H1 (cell line): Measurements from ENCODE around the gene SCAI. TPM values are rescaled to one million over a fixed set of nuclear protein-coding genes. Genes with fewer than 3 reads are reported as not detected.

Experiments
- CTCF ChIA-PET: fragments of 300-600 bp; sonication (Branson Sonifier 250); formaldehyde crosslinking; loops from one replicate; lab custom pipeline; 2021; ENCODE audit not compliant: partially characterized antibody; lab: Charles Lee
- POLR2A ChIA-PET: fragments of 300-600 bp; sonication (Branson Sonifier 250); formaldehyde crosslinking; loops from one replicate; lab custom pipeline; 2021; ENCODE audit warnings: inconsistent platforms; ENCODE audit not compliant: partially characterized antibody; lab: Charles Lee
- DNase-seq, 2 experiments: peaks; one replicate each; pipeline versions ENCODE4 v3.0.0 to v3.0.0-alpha.2; 2010 to 2022; ENCODE audit warnings: low spot score in 2 of 2, low read depth in 1 of 2, mixed read lengths in 1 of 2
- FAIRE-seq: peaks from 2 replicates; lab custom pipeline; 2011; peaks lifted over from hg19 to GRCh38; lab: Jason Lieb, UNC
- H2AFZ ChIP-seq: 2 replicates; pipeline ENCODE4 v1.8.1; 2012; ENCODE audit warnings: low read length, inconsistent platforms
- H2AK5ac ChIP-seq: 2 replicates; pipeline ENCODE4 v1.6.1; 2013; ENCODE audit warnings: low read depth, low read length
- H2BK120ac ChIP-seq: replicated peaks from 2 replicates; pipeline ENCODE3; 2013; ENCODE audit warnings: low read depth, low read length, inconsistent platforms
- H2BK12ac ChIP-seq: 2 replicates; pipeline ENCODE4 v1.6.1; 2013; ENCODE audit warnings: low read depth, low read length
- H2BK15ac ChIP-seq: 2 replicates; pipeline ENCODE4 v1.6.1; 2013; ENCODE audit warnings: low read length
- H2BK20ac ChIP-seq: 2 replicates; pipeline ENCODE4 v1.6.1; 2013; ENCODE audit warnings: low read length
- H2BK5ac ChIP-seq: 2 replicates; pipeline ENCODE4 v1.6.1; 2013; ENCODE audit warnings: low read depth, low read length
- H3K14ac ChIP-seq: 2 replicates; pipeline ENCODE4 v1.6.1; 2013; ENCODE audit warnings: inconsistent platforms; ENCODE audit not compliant: insufficient read length
- H3K18ac ChIP-seq: 2 replicates; pipeline ENCODE4 v1.6.1; 2013; ENCODE audit warnings: low read length; ENCODE audit errors: extremely low read depth
- H3K23ac ChIP-seq: 2 replicates; pipeline ENCODE4 v1.6.1; 2013; ENCODE audit warnings: inconsistent platforms; ENCODE audit not compliant: insufficient read length
- H3K23me2 ChIP-seq: 2 replicates; pipeline ENCODE4 v1.6.1; 2013; ENCODE audit warnings: low read depth, low read length
- H3K27ac ChIP-seq: 2 replicates; pipeline ENCODE4 v1.6.1; 2011; ENCODE audit warnings: low read depth, low read length, inconsistent platforms
- H3K27me3 ChIP-seq, 4 experiments: replicated peaks in 1 of 4; 1 replicate in 1 of 4; 2 replicates in 3 of 4; pipeline versions ENCODE4 v1.6.1 to v1.8.1; 2011 to 2013; ENCODE audit warnings: low read length in 3 of 4, mild to moderate bottlenecking in 3 of 4, inconsistent platforms in 2 of 4, mixed read lengths in 2 of 4, moderate library complexity in 1 of 4; ENCODE audit not compliant: control insufficient read depth in 3 of 4, insufficient read depth in 3 of 4; ENCODE audit errors: extremely low read depth in 1 of 4
- H3K36me3 ChIP-seq, 4 experiments: 2 replicates each; pipeline versions ENCODE4 v1.6.1 to v1.8.1; 2011 to 2013; ENCODE audit warnings: mild to moderate bottlenecking in 4 of 4, low read length in 3 of 4, moderate library complexity in 2 of 4, control low read depth in 1 of 4, inconsistent platforms in 1 of 4; ENCODE audit not compliant: insufficient read depth in 4 of 4, control insufficient read depth in 2 of 4
- H3K4ac ChIP-seq: replicated peaks from 2 replicates; pipeline ENCODE3; 2013; ENCODE audit warnings: low read length, low read depth, mixed read lengths, inconsistent platforms; ENCODE audit not compliant: insufficient read length
- H3K4me1 ChIP-seq, 4 experiments: replicated peaks in 1 of 4; 1 replicate in 1 of 4; 2 replicates in 3 of 4; pipeline versions ENCODE4 v1.6.1 to v1.8.1; 2011 to 2013; ENCODE audit warnings: low read length in 3 of 4, inconsistent platforms in 2 of 4, mixed read lengths in 1 of 4; ENCODE audit not compliant: insufficient read depth in 4 of 4, control insufficient read depth in 3 of 4
- H3K4me2 ChIP-seq, 2 experiments: 2 replicates each; pipeline versions ENCODE4 v1.6.1 to v1.8.1; 2011 to 2013; ENCODE audit warnings: low read depth in 2 of 2, low read length in 2 of 2, control low read depth in 1 of 2, inconsistent platforms in 1 of 2, mild to moderate bottlenecking in 1 of 2; ENCODE audit not compliant: insufficient read depth in 1 of 2
- H3K4me3 ChIP-seq, 4 experiments: fragments of 200-600, 300-600 bp in 1 of 4; sonication (generic), shearing (Covaris generic), sonication (Bioruptor Twin) in 1 of 4; 2 replicates each; pipeline versions ENCODE4 v1.5.1 to v1.8.1; 2011 to 2016; ENCODE audit warnings: low read length in 4 of 4, low read depth in 3 of 4, control low read depth in 2 of 4, inconsistent platforms in 2 of 4, mild to moderate bottlenecking in 2 of 4, mixed read lengths in 1 of 4, moderate library complexity in 1 of 4; ENCODE audit not compliant: insufficient read depth in 2 of 4; ENCODE audit errors: extremely low read depth in 1 of 4
- H3K56ac ChIP-seq: replicated peaks from 2 replicates; pipeline ENCODE3; 2013; ENCODE audit warnings: low read depth, mild to moderate bottlenecking, mixed read lengths, low read length, inconsistent platforms; ENCODE audit not compliant: insufficient read length
- H3K79me1 ChIP-seq: 2 replicates; pipeline ENCODE4 v1.6.1; 2013; ENCODE audit warnings: low read depth, low read length, control low read depth
- H3K79me2 ChIP-seq, 2 experiments: 2 replicates each; pipeline versions ENCODE4 v1.6.1 to v1.8.1; 2012 to 2013; ENCODE audit warnings: low read length in 2 of 2, mild to moderate bottlenecking in 2 of 2, inconsistent platforms in 1 of 2; ENCODE audit not compliant: insufficient read depth in 2 of 2, control insufficient read depth in 1 of 2
- H3K9ac ChIP-seq, 4 experiments: replicated peaks in 1 of 4; 1 replicate in 1 of 4; 2 replicates in 3 of 4; pipeline versions ENCODE4 v1.6.1 to v1.8.1; 2011 to 2013; ENCODE audit warnings: low read depth in 3 of 4, low read length in 3 of 4, control low read depth in 2 of 4, mild to moderate bottlenecking in 2 of 4, moderate library complexity in 2 of 4, inconsistent platforms in 1 of 4; ENCODE audit errors: extremely low read depth in 1 of 4
- H3K9me3 ChIP-seq, 2 experiments: 2 replicates each; pipeline versions ENCODE4 v1.6.1 to v1.8.1; 2012 to 2013; ENCODE audit warnings: mild to moderate bottlenecking in 2 of 2, moderate library complexity in 2 of 2, control low read depth in 1 of 2, inconsistent platforms in 1 of 2, low read depth in 1 of 2, low read length in 1 of 2, mixed read lengths in 1 of 2; ENCODE audit not compliant: insufficient read depth in 2 of 2
- H4K20me1 ChIP-seq, 2 experiments: replicated peaks in 1 of 2; 2 replicates each; pipeline versions ENCODE3 to v1.8.1; 2011 to 2013; ENCODE audit warnings: inconsistent platforms in 2 of 2, low read length in 2 of 2, mild to moderate bottlenecking in 1 of 2; ENCODE audit not compliant: insufficient read depth in 2 of 2, control insufficient read depth in 1 of 2
- H4K5ac ChIP-seq: 2 replicates; pipeline ENCODE4 v1.6.1; 2013; ENCODE audit warnings: low read length, low read depth, mixed read lengths, inconsistent platforms; ENCODE audit not compliant: insufficient read length
- H4K8ac ChIP-seq: 2 replicates; pipeline ENCODE4 v1.8.0; 2013; ENCODE audit warnings: mild to moderate bottlenecking, moderate library complexity, low read length, inconsistent platforms; ENCODE audit not compliant: insufficient read depth; ENCODE audit errors: extremely low read depth
- H4K91ac ChIP-seq: replicated peaks from 2 replicates; pipeline ENCODE3; 2013; ENCODE audit warnings: low read length, mixed read lengths, inconsistent platforms; ENCODE audit not compliant: insufficient read length
- JUND ChIP-seq: IDR thresholded peaks from 2 replicates; pipeline ENCODE4 v1.6.1; 2011; ENCODE audit warnings: mild to moderate bottlenecking, improper control_type of control experiment, low read length
- WGBS, 2 experiments: shearing (Covaris generic) in 1 of 2; methylation state at CpG; one replicate each; pipeline versions ENCODE4 v1.1.6 to v1.1.7; 2013 to 2015; ENCODE audit warnings: low lambda C conversion rate in 2 of 2, mixed read lengths in 2 of 2, inconsistent platforms in 1 of 2, low coverage in 1 of 2, missing lambda C conversion rate in 1 of 2; ENCODE audit not compliant: insufficient replicate concordance in 2 of 2, insufficient coverage in 1 of 2, insufficient read length in 1 of 2; ENCODE audit errors: extremely low coverage in 1 of 2, missing lambda C conversion rate in 1 of 2; 5-methylcytosine and 5-hydroxymethylcytosine counted together
- polyA plus RNA-seq, 7 experiments: library from polyadenylated mRNA; depleted of rRNA in 3 of 7; stranded (reverse) in 5 of 7; unstranded in 2 of 7; fragments of >200 nt in 5 of 7; fragments of 200-250 nt in 2 of 7; gene quantifications; 1 replicate in 5 of 7; 2 replicates in 1 of 7; 4 replicates in 1 of 7; pipeline versions ENCODE4 v1.2.1 to v1.2.3, GENCODE V29; 2011 to 2013; ENCODE audit warnings: missing spikeins in 2 of 7, mixed read lengths in 2 of 7
- total RNA-seq: library from RNA; stranded (reverse); fragmentation: NEBNext Ultra II Directional; extraction: Animal tissue kit (Norgen Biotek cat#: 25700); gene quantifications from 2 replicates; pipeline ENCODE4 v1.2.1, GENCODE V29; 2021

The SCAI gene
- total and polyA plus RNA-seq, 2 of the 8 experiments (the other 6 are each of a cell fraction or from before 2014, with no cell fraction given), result 6.4 to 19.8 TPM

DNA sequence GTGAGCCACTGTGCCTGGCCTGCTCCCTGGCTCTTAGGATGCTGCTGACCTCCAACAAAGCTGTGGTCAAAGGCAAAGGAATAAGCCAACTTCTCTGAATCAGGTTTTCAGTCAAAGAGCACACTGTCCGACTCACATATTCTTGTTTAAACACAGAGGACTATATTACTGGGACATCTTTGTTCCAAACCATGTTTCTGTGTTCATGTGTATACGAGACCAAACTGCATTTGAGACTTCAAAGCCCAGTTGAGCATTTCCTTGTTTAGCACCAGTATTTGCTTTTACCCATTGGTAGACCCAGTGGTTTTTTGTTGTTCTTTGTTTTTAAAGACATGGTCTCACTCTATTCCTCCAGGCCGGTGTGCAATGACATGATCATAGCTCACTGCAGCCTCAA, 100.2 kb downstream of the SCAI start:
- no peak overlapping the region for H4K8ac ChIP-seq
- no peak overlapping the region for H4K91ac ChIP-seq
- peaks cover 0 to 3% of the 10 kb centered on the region in 2 experiments; a peak in 1 of 4 replicates for H3K79me2 ChIP-seq
- no peak overlapping the region for H2BK12ac ChIP-seq
- H3K27me3 ChIP-seq, result no peaks in the 10 kb centered on the region
- H3K23ac ChIP-seq, result no peak overlapping the region
- H2BK120ac ChIP-seq, result no peak overlapping the region
- peaks cover 2% of the 10 kb centered on the region; the same call in 1 of the 2 replicates for H3K23me2 ChIP-seq
- no peak for FAIRE-seq
- no peaks in the 10 kb centered on the region; a peak in 1 of 8 replicates for H3K36me3 ChIP-seq
- no peak overlapping the region for H3K56ac ChIP-seq
- H3K14ac ChIP-seq, result no peak overlapping the region
- H3K4me3 ChIP-seq, result no peak overlapping the region
- H4K5ac ChIP-seq, result no peak overlapping the region
- H2BK15ac ChIP-seq, result no peak overlapping the region
- H3K9ac ChIP-seq, result no peak overlapping the region
- ChIA-PET CTCF (no interaction called here), POLR2A (interaction anchor here (1.2 kb wide), 1 partner anchor 8 kb away, joined by 4 read pairs; no protein-coding TSS in a partner anchor)
- H4K20me1 ChIP-seq, result peaks cover 0 to 3% of the 10 kb centered on the region in 2 experiments
- H3K4me1 ChIP-seq, result no peaks in the 10 kb centered on the region
- no peak for DNase-seq
- H2BK5ac ChIP-seq, result no peak overlapping the region
- no peaks in the 10 kb centered on the region for H3K79me1 ChIP-seq
- H3K9me3 ChIP-seq, result no peaks in the 10 kb centered on the region
- H3K4me2 ChIP-seq, result no peak overlapping the region
- H2AFZ ChIP-seq, result no peak overlapping the region
- H2AK5ac ChIP-seq, result no peak overlapping the region
- H3K27ac ChIP-seq, result no peak overlapping the region
- TF ChIP-seq JUND, result no peak
- H2BK20ac ChIP-seq, result no peak overlapping the region
- H3K18ac ChIP-seq, result no peak overlapping the region
- 87% methylated on average over 3 of the region's 3 CpGs; no CpG with 5 or more reads in 1 of the 2 experiments for WGBS, 2 experiments
- no peak overlapping the region for H3K4ac ChIP-seq
